Caco-2 (cell line): Measurements from ENCODE around the gene GSS. TPM values are rescaled to one million over a fixed set of nuclear protein-coding genes. Genes with fewer than 3 reads are reported as not detected.
A peak's percentile ranks its signal among the peaks of the same experiment; 100 is the strongest.

Experiments
- BruUV-seq: library from RNA; stranded (reverse); fragments of 400-500 nt; replicated peaks from 2 replicates; lab custom pipeline; 2021; lab: Mats Ljungman, UMichigan
- CTCF ChIA-PET: fragments of 300-600 bp; sonication (Branson Sonifier 250); formaldehyde crosslinking; loops from one replicate; lab custom pipeline; 2022; ENCODE audit warnings: antibody characterized with exemption; lab: Charles Lee
- POLR2A ChIA-PET: fragments of 300-600 bp; sonication (Branson Sonifier 250); formaldehyde crosslinking; loops from one replicate; lab custom pipeline; 2022; ENCODE audit warnings: antibody characterized with exemption; lab: Charles Lee
- DNase-seq, 2 experiments: peaks; one replicate each; pipeline versions ENCODE4 v3.0.0 to v3.0.0-alpha.2; 2020 to 2022
- H3K27me3 ChIP-seq: replicated peaks from 2 replicates; pipeline ENCODE4 v1.6.0; 2011; ENCODE audit warnings: low read length; ENCODE audit not compliant: control insufficient read depth, insufficient read depth
- H3K36me3 ChIP-seq: 2 replicates; pipeline ENCODE4 v1.5.1; 2011; ENCODE audit warnings: low read length; ENCODE audit not compliant: control insufficient read depth, insufficient read depth
- H3K4me1 ChIP-seq: fragments of 250-450 bp; sonication (Bioruptor Pico); 2 replicates; pipeline ENCODE4 v1.5.1; 2020; ENCODE audit warnings: mild to moderate bottlenecking
- H3K4me3 ChIP-seq: 2 replicates; pipeline ENCODE4 v1.5.1; 2011; ENCODE audit warnings: low read depth, mild to moderate bottlenecking, control low read depth, low read length
- H3K9me3 ChIP-seq: fragments of 250-450 bp; sonication (Bioruptor Pico); 2 replicates; pipeline ENCODE4 v1.5.1; 2020; ENCODE audit warnings: mild to moderate bottlenecking, moderate library complexity
- H3K27ac Mint-ChIP-seq: one replicate; pipeline ENCODE4 v1.8.0; 2022; ENCODE audit warnings: mixed read lengths; ENCODE audit not compliant: unreplicated experiment
- H3K27me3 Mint-ChIP-seq: one replicate; pipeline ENCODE4 v1.8.0; 2022; ENCODE audit warnings: mixed read lengths; ENCODE audit not compliant: insufficient read depth, unreplicated experiment
- H3K36me3 Mint-ChIP-seq: one replicate; pipeline ENCODE4 v1.8.0; 2022; ENCODE audit warnings: mild to moderate bottlenecking, mixed read lengths; ENCODE audit not compliant: insufficient read depth, unreplicated experiment
- H3K4me1 Mint-ChIP-seq: one replicate; pipeline ENCODE4 v1.8.0; 2022; ENCODE audit warnings: low read depth, mixed read lengths; ENCODE audit not compliant: unreplicated experiment
- H3K4me3 Mint-ChIP-seq: one replicate; pipeline ENCODE4 v1.8.0; 2022; ENCODE audit warnings: mild to moderate bottlenecking, moderate library complexity, mixed read lengths; ENCODE audit not compliant: unreplicated experiment
- H3K9me3 Mint-ChIP-seq: one replicate; pipeline ENCODE4 v1.8.0; 2022; ENCODE audit warnings: mixed read lengths; ENCODE audit not compliant: unreplicated experiment
- CTCF ChIP-seq, 2 experiments: fragments of 200-600 bp in 1 of 2; IDR thresholded peaks; 1 replicate in 1 of 2; 2 replicates in 1 of 2; pipeline versions ENCODE4 v1.5.1 to v1.8.0; 2011 to 2022; ENCODE audit warnings: antibody characterized with exemption in 1 of 2, control low read depth in 1 of 2, inconsistent platforms in 1 of 2, low read depth in 1 of 2, low read length in 1 of 2, mild to moderate bottlenecking in 1 of 2, moderate library complexity in 1 of 2; ENCODE audit not compliant: insufficient read depth in 1 of 2, severe bottlenecking in 1 of 2, unreplicated experiment in 1 of 2
- intact Hi-C: fragments of 100-400 bp; cut with micrococcal nuclease; formaldehyde crosslinking; loops from one replicate; pipeline ENCODE4 v1.10.0; 2022; ENCODE audit not compliant: unreplicated experiment
- total RNA-seq: library from RNA; stranded (reverse); gene quantifications from 2 replicates; pipeline ENCODE4 v1.2.3, GENCODE V29; 2022

GSS gene
- total RNA-seq, 1 experiment from 2014 or later = 138 TPM

GRCh38 chr20:34940081-34940481, 15.5 kb downstream of the GSS start:
- H3K9me3 Mint-ChIP-seq = no peaks in the 10 kb centered on the region
- no TSS peak for BruUV-seq
- H3K27me3 Mint-ChIP-seq = no peaks in the 10 kb centered on the region
- intact Hi-C loops = no loop called here
- no peak for TF ChIP-seq CTCF (IDR thresholded peaks at IDR 0.05; ENCODE audit: insufficient read depth in 1 of 2, low read depth in 1 of 2, low read length in 1 of 2, severe bottlenecking in 1 of 2, unreplicated experiment in 1 of 2)
- ChIA-PET CTCF (interaction anchor here (0.6 to 1.4 kb wide), 2 partner anchors 15 to 676 kb away, joined by 3 to 4 read pairs; partner anchors contain the start of genes GSS, MYH7B and SPAG4), POLR2A (no interaction called here)
- Histone ChIP-seq H3K4me1 (no peaks in the 10 kb centered on the region), H3K9me3 (no peaks in the 10 kb centered on the region), H3K27me3 (no peaks in the 10 kb centered on the region), H3K36me3 (peaks cover 14% of the 10 kb centered on the region), H3K4me3 (no peak overlapping the region)
- H3K4me3 Mint-ChIP-seq = no peak overlapping the region
- H3K27ac Mint-ChIP-seq = no peak overlapping the region
- H3K4me1 Mint-ChIP-seq = no peaks in the 10 kb centered on the region
- DNase-seq = peak in 1 of 2 experiments; percentile 21
- H3K36me3 Mint-ChIP-seq = peaks cover 60% of the 10 kb centered on the region

- BruUV-seq = no TSS peak
These were observed 17.0 kb downstream of the GSS start for GRCh38 chr20:34938466-34939163.

GRCh38 chr20:34931771-34932170, 23.8 kb downstream of the GSS start:
- no peaks in the 10 kb centered on the region for H3K4me1 Mint-ChIP-seq
- no peaks in the 10 kb centered on the region for H3K9me3 Mint-ChIP-seq
- H3K4me1 ChIP-seq = no peaks in the 10 kb centered on the region
- no peaks in the 10 kb centered on the region for H3K27me3 Mint-ChIP-seq
- BruUV-seq = no TSS peak
- H3K27ac Mint-ChIP-seq = no peak overlapping the region
- H3K9me3 ChIP-seq = no peaks in the 10 kb centered on the region
- no peak overlapping the region for H3K4me3 Mint-ChIP-seq
- no peaks in the 10 kb centered on the region for H3K27me3 ChIP-seq
- ChIA-PET CTCF (no interaction called here), POLR2A (no interaction called here)
- H3K36me3 Mint-ChIP-seq = peaks cover 32% of the 10 kb centered on the region
- intact Hi-C loops = no loop called here
- no peaks in the 10 kb centered on the region; the same call in 1 of the 2 replicates for H3K36me3 ChIP-seq
- H3K4me3 ChIP-seq = no peak overlapping the region
- no peak for DNase-seq
- no peak for TF ChIP-seq CTCF (IDR thresholded peaks at IDR 0.05; ENCODE audit: insufficient read depth in 1 of 2, low read depth in 1 of 2, low read length in 1 of 2, severe bottlenecking in 1 of 2, unreplicated experiment in 1 of 2)

More at GRCh38 chr20:34938466-34939163, 17.0 kb downstream of the GSS start:
- Histone ChIP-seq H3K27me3 (no peaks in the 10 kb centered on the region), H3K4me3 (no peak overlapping the region), H3K9me3 (no peaks in the 10 kb centered on the region), H3K4me1 (no peaks in the 10 kb centered on the region), H3K36me3 (peaks cover 12% of the 10 kb centered on the region)
- ChIA-PET CTCF (interaction anchor here (0.6 to 1.4 kb wide), 2 partner anchors 17 to 38 kb away, joined by 3 read pairs; partner anchors contain the start of genes GSS and MYH7B), POLR2A (no interaction called here)
- H3K9me3 Mint-ChIP-seq = no peaks in the 10 kb centered on the region
- H3K4me1 Mint-ChIP-seq = no peaks in the 10 kb centered on the region
- H3K4me3 Mint-ChIP-seq = no peak overlapping the region
- peak in 1 of 2 experiments; percentile 23 for DNase-seq
- peaks cover 65% of the 10 kb centered on the region for H3K36me3 Mint-ChIP-seq
- TF ChIP-seq CTCF (IDR thresholded peaks at IDR 0.05; ENCODE audit: insufficient read depth in 1 of 2, low read depth in 1 of 2, low read length in 1 of 2, severe bottlenecking in 1 of 2, unreplicated experiment in 1 of 2) = no peak
- H3K27me3 Mint-ChIP-seq = no peaks in the 10 kb centered on the region
- intact Hi-C loops = no loop called here
- H3K27ac Mint-ChIP-seq = no peak overlapping the region
